Type B pancreatic cell (in vitro differentiated cells): ENCODE results near the gene MRPS34. TPM values are rescaled to one million over a fixed set of nuclear protein-coding genes. Genes with fewer than 3 reads are reported as not detected.

ENCODE experiments used
- DNase-seq: peaks from one replicate; pipeline ENCODE4 v3.0.0; 2021; ENCODE audit warnings: mixed read lengths; ENCODE audit not compliant: unreplicated experiment; ENCODE audit errors: extremely low spot score
- H3K27ac Mint-ChIP-seq: 2 replicates; pipeline ENCODE4 v1.8.0; 2021; ENCODE audit warnings: mild to moderate bottlenecking, mixed read lengths
- H3K27me3 Mint-ChIP-seq: 2 replicates; pipeline ENCODE4 v1.8.0; 2021; ENCODE audit warnings: mixed read lengths
- H3K36me3 Mint-ChIP-seq: 2 replicates; pipeline ENCODE4 v1.8.0; 2021; ENCODE audit warnings: mixed read lengths
- H3K4me1 Mint-ChIP-seq: one replicate; pipeline ENCODE4 v1.8.0; 2021; ENCODE audit warnings: mixed read lengths; ENCODE audit not compliant: unreplicated experiment
- H3K4me3 Mint-ChIP-seq: 2 replicates; pipeline ENCODE4 v1.8.0; 2021; ENCODE audit warnings: mild to moderate bottlenecking, mixed read lengths
- H3K9me3 Mint-ChIP-seq: 2 replicates; pipeline ENCODE4 v1.8.0; 2021; ENCODE audit warnings: mixed read lengths
- total RNA-seq: library from RNA; stranded (reverse); gene quantifications from 2 replicates; pipeline ENCODE4 v1.2.1, GENCODE V29; 2021; ENCODE audit warnings: low replicate concordance
- TF ChIP-seq, protein P1 (sequence below): fragments of 200-600 bp; sonication (generic); conservative IDR thresholded peaks from 2 replicates; pipeline ENCODE4 v1.5.0; 2021; ENCODE audit warnings: antibody characterized with exemption, mild to moderate bottlenecking

MRPS34 gene
- total RNA-seq, 1 donor from 2014 or later, result 95.5 TPM

DNA sequence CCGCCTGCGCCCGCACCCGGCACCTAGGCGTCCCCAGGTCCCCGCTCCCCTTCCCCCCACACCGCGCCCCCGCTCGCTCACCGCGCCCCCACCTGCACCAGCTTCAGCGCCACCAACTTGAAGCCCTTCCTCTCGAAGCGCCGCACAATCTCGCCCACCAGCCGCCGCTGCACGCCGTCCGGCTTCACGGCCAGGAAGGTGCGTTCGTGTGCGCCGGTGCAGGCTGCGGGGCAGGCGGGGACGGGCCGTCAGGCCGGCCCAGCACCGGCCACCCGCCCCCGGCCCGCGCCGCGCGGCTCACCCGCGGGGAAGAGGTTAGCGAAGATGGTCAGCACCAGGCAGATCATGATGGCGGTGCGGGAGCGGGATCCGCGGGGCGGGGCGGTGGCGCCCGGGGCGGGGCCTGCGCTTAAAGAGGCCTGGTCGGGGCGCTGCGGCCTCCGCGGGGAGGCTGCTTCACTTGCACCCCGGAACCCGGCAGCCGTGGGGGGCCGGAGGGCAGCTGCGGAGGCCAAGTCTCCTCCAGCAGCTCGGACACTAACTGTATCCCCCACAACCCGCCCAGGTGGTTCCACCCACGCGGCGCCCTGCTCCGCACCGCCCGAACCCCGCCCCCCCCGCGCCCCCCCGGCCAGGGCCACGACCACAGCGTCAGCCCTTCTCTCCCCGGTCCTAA lies 1.6 kb downstream of the MRPS34 start, which contains the start of gene NME3:
TSS of gene NME3 (minus strand) at position 356 of the 676 bp plus-strand sequence. CDS start at position 347, 9 bp downstream.
- no peaks in the 10 kb centered on the region for H3K9me3 Mint-ChIP-seq
- H3K36me3 Mint-ChIP-seq, result peaks cover 4% of the 10 kb centered on the region
- H3K27ac Mint-ChIP-seq, result peak within 1 kb of the TSS; percentile 95
- H3K4me3 Mint-ChIP-seq, result peak within 1 kb of the TSS; percentile 99
- DNase-seq, result no peak
- H3K4me1 Mint-ChIP-seq, result no peaks in the 10 kb centered on the region
- H3K27me3 Mint-ChIP-seq, result no peaks in the 10 kb centered on the region
- TF ChIP-seq, protein P1, sequence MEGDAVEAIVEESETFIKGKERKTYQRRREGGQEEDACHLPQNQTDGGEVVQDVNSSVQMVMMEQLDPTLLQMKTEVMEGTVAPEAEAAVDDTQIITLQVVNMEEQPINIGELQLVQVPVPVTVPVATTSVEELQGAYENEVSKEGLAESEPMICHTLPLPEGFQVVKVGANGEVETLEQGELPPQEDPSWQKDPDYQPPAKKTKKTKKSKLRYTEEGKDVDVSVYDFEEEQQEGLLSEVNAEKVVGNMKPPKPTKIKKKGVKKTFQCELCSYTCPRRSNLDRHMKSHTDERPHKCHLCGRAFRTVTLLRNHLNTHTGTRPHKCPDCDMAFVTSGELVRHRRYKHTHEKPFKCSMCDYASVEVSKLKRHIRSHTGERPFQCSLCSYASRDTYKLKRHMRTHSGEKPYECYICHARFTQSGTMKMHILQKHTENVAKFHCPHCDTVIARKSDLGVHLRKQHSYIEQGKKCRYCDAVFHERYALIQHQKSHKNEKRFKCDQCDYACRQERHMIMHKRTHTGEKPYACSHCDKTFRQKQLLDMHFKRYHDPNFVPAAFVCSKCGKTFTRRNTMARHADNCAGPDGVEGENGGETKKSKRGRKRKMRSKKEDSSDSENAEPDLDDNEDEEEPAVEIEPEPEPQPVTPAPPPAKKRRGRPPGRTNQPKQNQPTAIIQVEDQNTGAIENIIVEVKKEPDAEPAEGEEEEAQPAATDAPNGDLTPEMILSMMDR, result no peak

DNA sequence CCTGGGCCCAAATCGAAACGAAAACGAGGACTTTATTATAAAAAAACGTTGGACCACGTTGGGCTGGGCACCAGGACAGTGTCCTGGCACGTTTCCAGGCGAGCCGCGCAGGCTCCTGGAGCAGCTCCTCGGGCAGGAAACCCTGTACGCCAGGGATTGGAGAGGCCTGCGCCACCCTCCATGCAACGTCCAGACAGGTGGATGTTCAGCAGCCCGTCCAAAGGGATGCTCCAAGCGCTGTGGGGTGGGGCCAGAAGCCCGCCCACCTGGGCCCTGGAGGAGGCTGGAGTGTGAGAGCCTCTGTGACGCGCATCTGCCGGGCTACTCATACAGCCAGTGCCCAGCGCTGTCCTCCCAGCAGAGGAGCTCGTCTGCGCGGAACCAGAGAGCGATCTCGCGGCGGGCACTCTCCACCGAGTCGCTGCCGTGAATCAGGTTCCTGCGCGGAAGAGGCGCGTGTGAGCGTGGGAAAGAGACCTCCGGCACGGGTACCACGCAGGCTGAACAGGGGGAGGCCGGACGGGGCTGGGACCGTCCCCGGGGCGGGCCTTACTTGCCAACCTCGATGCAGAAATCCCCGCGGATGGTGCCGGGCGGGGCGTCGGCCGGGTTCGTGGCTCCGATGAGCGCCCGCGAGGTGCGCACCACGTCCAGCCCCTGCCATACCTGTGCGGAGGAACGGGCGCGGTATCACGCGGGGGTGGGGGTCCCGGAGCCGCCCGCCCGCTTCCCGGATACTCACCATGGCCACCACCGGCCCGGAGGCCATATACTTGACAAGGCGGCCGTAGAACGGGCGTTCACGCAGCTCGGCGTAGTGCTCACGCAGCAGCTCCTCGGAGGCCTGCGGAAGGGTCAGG lies 2.4 kb downstream of the MRPS34 start:
- TF ChIP-seq, protein P1, result no peak
- Mint-ChIP-seq H3K27me3 (no peaks in the 10 kb centered on the region), H3K4me3 (peak overlapping the region; percentile 86), H3K9me3 (no peaks in the 10 kb centered on the region), H3K36me3 (peaks cover 4% of the 10 kb centered on the region), H3K4me1 (no peaks in the 10 kb centered on the region), H3K27ac (peak overlapping the region; percentile 67)
- no peak for DNase-seq

DNA sequence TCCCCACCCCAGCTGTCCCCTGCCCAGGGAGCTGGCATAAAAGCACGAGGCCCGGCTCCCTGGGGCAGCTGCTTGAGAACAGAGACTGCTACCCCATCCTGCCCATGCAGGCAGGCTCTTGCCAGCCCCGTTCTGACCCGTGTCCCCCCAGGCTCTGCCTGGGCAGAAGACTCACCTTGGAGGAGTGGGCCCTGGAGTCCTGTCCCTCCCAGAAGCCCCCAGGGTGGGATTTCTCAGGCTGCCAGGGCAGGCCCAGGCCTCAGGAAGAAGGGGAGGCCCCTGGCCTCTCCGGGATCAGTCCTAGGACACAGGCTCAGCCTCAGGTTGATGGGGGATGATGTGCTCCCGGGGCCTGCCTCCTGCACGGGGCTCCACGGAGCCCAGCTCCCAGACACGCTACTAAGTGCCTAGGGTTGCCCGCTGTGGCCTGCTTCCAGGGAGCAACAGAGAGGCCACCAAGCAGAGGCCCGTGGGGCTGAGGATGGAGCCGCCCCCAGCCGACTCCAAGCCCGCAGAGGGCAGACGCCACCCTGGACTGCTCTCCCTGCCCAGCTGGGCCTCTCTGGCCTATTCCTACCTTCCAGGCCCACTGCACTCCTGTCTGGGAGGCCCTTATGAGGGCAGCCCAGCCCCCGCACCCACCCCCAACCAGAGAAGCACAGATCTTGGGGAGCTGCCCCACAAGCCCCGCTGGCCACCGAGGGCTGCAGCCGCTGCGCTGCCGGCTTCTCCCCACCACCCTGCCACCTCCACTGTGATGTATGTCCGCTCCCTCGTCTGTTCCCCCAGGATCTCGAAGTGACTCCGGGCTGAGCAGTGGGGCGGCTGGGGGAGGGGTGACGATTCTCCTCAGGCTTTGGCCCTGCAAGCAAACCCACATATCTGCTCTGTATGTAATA lies 3.3 kb downstream of the MRPS34 start:
- Mint-ChIP-seq H3K36me3 (peaks cover 4% of the 10 kb centered on the region), H3K27ac (peak overlapping the region; percentile 67), H3K27me3 (no peaks in the 10 kb centered on the region), H3K9me3 (no peaks in the 10 kb centered on the region), H3K4me3 (peak overlapping the region; percentile 86), H3K4me1 (no peaks in the 10 kb centered on the region)
- no peak for DNase-seq
- TF ChIP-seq, protein P1, result no peak

DNA sequence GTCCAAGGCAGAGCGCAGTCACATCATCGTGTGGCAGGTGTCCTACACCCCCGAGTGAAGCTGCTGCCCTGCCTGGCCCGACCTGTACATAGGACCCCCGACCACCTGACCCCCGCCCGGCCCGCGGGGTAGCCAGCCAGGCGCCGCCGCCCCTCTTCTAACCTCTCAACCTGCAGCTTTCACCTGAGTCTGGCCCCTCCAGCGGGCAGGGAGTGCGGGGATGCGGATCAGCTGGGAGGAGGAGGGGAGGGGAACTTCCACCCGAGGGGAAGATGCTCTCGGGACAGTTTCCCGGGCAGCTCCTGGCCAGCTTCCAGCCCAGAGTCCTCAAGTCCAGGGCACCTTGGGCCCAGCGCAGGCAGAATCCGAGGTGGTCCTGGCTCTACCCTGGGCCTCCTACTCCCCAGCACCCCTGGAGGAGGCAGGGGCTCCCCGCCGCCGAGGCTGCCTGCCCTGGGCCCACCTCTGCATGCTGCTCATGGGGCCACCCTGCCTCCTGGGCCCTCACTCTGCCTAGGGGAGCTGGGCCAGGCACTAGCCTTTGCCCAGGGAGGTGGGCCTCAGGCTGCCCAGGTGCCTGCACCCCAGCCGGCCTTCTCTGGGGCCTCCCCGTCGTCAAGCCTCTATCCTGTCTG lies 4.0 kb downstream of the MRPS34 start:
- H3K27me3 Mint-ChIP-seq, result no peaks in the 10 kb centered on the region
- H3K36me3 Mint-ChIP-seq, result peaks cover 4% of the 10 kb centered on the region
- no peak overlapping the region for H3K4me3 Mint-ChIP-seq
- H3K9me3 Mint-ChIP-seq, result no peaks in the 10 kb centered on the region
- no peak overlapping the region for H3K27ac Mint-ChIP-seq
- no peaks in the 10 kb centered on the region for H3K4me1 Mint-ChIP-seq
- DNase-seq, result no peak
- TF ChIP-seq, protein P1, result no peak
